ENCODE measurements around the gene TENM4. TPM values are rescaled to one million over a fixed set of nuclear protein-coding genes. Genes with fewer than 3 reads are reported as not detected.

TENM4 gene
- total RNA-seq, 1 experiment from 2014 or later = 25.0 TPM

DNA sequence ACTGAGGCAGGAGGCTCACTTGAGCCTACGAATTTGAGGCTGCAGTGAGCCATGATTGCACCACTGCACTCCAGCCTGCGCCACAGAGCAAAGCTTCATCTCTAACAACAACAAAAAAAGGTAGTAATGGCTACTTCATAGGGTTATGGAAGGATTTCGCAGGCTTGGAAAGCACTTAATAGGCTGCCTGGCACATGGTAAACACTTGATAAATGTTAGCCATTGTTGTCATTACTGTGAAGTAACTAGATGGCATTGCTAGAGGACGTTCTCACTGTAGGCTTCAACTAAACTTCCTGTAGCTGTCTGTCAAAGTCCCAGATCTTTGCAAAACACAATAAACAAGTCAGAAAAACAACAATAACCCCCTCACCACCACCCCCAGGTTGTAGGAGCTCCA lies 508.9 kb downstream of the TENM4 start:
- TF ChIP-seq, protein P1, sequence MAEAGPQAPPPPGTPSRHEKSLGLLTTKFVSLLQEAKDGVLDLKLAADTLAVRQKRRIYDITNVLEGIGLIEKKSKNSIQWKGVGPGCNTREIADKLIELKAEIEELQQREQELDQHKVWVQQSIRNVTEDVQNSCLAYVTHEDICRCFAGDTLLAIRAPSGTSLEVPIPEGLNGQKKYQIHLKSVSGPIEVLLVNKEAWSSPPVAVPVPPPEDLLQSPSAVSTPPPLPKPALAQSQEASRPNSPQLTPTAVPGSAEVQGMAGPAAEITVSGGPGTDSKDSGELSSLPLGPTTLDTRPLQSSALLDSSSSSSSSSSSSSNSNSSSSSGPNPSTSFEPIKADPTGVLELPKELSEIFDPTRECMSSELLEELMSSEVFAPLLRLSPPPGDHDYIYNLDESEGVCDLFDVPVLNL (CRISPR knock-in tag; IDR thresholded peaks at IDR 0.05; ENCODE audit: borderline replicate concordance, low read depth) = no peak
- no peak for TF ChIP-seq ATF1 (CRISPR knock-in tag; IDR thresholded peaks at IDR 0.05)
- no peak for TF ChIP-seq TEAD4 (CRISPR knock-in tag; IDR thresholded peaks at IDR 0.05)
- TF ChIP-seq TEAD1 (CRISPR knock-in tag; IDR thresholded peaks at IDR 0.05) = no peak
- TF ChIP-seq RELA (CRISPR knock-in tag; IDR thresholded peaks at IDR 0.05; ENCODE audit: borderline replicate concordance) = no peak
- TF ChIP-seq, protein P2, sequence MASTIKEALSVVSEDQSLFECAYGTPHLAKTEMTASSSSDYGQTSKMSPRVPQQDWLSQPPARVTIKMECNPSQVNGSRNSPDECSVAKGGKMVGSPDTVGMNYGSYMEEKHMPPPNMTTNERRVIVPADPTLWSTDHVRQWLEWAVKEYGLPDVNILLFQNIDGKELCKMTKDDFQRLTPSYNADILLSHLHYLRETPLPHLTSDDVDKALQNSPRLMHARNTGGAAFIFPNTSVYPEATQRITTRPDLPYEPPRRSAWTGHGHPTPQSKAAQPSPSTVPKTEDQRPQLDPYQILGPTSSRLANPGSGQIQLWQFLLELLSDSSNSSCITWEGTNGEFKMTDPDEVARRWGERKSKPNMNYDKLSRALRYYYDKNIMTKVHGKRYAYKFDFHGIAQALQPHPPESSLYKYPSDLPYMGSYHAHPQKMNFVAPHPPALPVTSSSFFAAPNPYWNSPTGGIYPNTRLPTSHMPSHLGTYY (CRISPR knock-in tag; IDR thresholded peaks at IDR 0.05) = no peak
- TF ChIP-seq ZNF317 (CRISPR knock-in tag; IDR thresholded peaks at IDR 0.05; ENCODE audit: borderline replicate concordance, low read depth) = no peak
- no peak for TF ChIP-seq NR3C1 (CRISPR knock-in tag; conservative IDR thresholded peaks at IDR 0.05; ENCODE audit: low read depth)
- no peak for TF ChIP-seq NFYB (CRISPR knock-in tag; conservative IDR thresholded peaks at IDR 0.05; ENCODE audit: low read depth)
- TF ChIP-seq NFE2L1 (CRISPR knock-in tag; IDR thresholded peaks at IDR 0.05) = no peak
- TF ChIP-seq, protein P3, sequence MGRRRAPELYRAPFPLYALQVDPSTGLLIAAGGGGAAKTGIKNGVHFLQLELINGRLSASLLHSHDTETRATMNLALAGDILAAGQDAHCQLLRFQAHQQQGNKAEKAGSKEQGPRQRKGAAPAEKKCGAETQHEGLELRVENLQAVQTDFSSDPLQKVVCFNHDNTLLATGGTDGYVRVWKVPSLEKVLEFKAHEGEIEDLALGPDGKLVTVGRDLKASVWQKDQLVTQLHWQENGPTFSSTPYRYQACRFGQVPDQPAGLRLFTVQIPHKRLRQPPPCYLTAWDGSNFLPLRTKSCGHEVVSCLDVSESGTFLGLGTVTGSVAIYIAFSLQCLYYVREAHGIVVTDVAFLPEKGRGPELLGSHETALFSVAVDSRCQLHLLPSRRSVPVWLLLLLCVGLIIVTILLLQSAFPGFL (CRISPR knock-in tag; IDR thresholded peaks at IDR 0.05; ENCODE audit: borderline replicate concordance) = no peak
- TF ChIP-seq, protein P4, sequence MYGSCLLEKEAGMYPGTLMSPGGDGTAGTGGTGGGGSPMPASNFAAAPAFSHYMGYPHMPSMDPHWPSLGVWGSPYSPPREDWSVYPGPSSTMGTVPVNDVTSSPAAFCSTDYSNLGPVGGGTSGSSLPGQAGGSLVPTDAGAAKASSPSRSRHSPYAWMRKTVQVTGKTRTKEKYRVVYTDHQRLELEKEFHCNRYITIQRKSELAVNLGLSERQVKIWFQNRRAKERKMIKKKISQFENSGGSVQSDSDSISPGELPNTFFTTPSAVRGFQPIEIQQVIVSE (CRISPR knock-in tag; IDR thresholded peaks at IDR 0.05; ENCODE audit: borderline replicate concordance) = no peak
- no peak for TF ChIP-seq FOXP1 (CRISPR knock-in tag; IDR thresholded peaks at IDR 0.05; ENCODE audit: borderline replicate concordance)
- TF ChIP-seq ZNF396 (CRISPR knock-in tag; IDR thresholded peaks at IDR 0.05; ENCODE audit: borderline replicate concordance) = no peak
- TF ChIP-seq, protein P5, sequence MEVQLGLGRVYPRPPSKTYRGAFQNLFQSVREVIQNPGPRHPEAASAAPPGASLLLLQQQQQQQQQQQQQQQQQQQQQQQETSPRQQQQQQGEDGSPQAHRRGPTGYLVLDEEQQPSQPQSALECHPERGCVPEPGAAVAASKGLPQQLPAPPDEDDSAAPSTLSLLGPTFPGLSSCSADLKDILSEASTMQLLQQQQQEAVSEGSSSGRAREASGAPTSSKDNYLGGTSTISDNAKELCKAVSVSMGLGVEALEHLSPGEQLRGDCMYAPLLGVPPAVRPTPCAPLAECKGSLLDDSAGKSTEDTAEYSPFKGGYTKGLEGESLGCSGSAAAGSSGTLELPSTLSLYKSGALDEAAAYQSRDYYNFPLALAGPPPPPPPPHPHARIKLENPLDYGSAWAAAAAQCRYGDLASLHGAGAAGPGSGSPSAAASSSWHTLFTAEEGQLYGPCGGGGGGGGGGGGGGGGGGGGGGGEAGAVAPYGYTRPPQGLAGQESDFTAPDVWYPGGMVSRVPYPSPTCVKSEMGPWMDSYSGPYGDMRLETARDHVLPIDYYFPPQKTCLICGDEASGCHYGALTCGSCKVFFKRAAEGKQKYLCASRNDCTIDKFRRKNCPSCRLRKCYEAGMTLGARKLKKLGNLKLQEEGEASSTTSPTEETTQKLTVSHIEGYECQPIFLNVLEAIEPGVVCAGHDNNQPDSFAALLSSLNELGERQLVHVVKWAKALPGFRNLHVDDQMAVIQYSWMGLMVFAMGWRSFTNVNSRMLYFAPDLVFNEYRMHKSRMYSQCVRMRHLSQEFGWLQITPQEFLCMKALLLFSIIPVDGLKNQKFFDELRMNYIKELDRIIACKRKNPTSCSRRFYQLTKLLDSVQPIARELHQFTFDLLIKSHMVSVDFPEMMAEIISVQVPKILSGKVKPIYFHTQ (CRISPR knock-in tag; IDR thresholded peaks at IDR 0.05) = no peak
- TF ChIP-seq FOXK1 (CRISPR knock-in tag; IDR thresholded peaks at IDR 0.05) = no peak
- TF ChIP-seq, protein P6, sequence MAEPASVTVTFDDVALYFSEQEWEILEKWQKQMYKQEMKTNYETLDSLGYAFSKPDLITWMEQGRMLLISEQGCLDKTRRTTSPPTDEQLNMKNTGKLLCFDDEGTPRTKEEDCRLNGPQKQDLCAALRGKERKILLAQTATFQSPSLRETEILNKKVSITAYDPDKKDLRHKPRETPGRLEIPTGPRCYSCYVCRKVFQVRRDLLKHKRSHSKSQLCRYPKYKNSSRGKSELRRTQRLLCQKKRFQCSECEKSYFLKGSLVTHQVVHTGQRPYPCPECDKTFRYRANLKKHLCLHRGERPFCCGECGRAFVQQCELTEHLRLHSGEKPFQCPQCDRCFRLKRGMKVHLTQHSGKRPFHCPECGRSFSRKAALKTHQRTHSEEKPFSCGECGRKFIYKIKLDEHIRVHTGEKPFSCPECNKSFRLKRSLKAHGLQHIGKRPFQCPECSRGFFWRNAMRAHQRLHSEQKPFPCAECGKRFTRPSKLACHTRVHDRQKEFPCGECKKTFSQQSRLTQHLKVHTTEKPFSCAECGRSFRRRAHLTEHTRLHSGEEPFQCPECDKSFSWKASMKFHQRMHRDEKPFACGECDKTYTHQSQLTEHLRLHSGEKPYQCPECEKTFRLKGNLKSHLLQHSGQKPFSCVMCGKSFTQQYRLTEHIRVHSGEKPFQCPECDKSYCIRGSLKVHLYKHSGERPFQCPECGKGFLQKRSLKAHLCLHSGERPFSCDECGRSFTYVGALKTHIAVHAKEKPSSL (CRISPR knock-in tag; conservative IDR thresholded peaks at IDR 0.05) = no peak
- TF ChIP-seq, protein P7, sequence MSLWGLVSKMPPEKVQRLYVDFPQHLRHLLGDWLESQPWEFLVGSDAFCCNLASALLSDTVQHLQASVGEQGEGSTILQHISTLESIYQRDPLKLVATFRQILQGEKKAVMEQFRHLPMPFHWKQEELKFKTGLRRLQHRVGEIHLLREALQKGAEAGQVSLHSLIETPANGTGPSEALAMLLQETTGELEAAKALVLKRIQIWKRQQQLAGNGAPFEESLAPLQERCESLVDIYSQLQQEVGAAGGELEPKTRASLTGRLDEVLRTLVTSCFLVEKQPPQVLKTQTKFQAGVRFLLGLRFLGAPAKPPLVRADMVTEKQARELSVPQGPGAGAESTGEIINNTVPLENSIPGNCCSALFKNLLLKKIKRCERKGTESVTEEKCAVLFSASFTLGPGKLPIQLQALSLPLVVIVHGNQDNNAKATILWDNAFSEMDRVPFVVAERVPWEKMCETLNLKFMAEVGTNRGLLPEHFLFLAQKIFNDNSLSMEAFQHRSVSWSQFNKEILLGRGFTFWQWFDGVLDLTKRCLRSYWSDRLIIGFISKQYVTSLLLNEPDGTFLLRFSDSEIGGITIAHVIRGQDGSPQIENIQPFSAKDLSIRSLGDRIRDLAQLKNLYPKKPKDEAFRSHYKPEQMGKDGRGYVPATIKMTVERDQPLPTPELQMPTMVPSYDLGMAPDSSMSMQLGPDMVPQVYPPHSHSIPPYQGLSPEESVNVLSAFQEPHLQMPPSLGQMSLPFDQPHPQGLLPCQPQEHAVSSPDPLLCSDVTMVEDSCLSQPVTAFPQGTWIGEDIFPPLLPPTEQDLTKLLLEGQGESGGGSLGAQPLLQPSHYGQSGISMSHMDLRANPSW (CRISPR knock-in tag; conservative IDR thresholded peaks at IDR 0.05; ENCODE audit: low read depth) = no peak
- TF ChIP-seq, protein P8, sequence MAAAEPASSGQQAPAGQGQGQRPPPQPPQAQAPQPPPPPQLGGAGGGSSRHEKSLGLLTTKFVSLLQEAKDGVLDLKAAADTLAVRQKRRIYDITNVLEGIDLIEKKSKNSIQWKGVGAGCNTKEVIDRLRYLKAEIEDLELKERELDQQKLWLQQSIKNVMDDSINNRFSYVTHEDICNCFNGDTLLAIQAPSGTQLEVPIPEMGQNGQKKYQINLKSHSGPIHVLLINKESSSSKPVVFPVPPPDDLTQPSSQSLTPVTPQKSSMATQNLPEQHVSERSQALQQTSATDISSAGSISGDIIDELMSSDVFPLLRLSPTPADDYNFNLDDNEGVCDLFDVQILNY (CRISPR knock-in tag; IDR thresholded peaks at IDR 0.05) = no peak
- peaks cover 56% of the 10 kb centered on the region for H3K4me1 Mint-ChIP-seq
- ATAC-seq = no peak
- ChIA-PET POLR2A (no interaction called here), CTCF (no interaction called here)
- H3K9me3 Mint-ChIP-seq = peaks cover 14% of the 10 kb centered on the region
- H3K4me3 Mint-ChIP-seq = no peak overlapping the region
- peaks cover 12% of the 10 kb centered on the region for H3K36me3 Mint-ChIP-seq
- H3K27me3 Mint-ChIP-seq (ENCODE audit: low read depth) = peaks cover 81% of the 10 kb centered on the region
- no peak overlapping the region for H3K27ac Mint-ChIP-seq
- DNase-seq (ENCODE audit: low spot score) = no peak

All from WTC11 (cell line).